NCI-H82 treated with DMSO at 0.1 percent for 48 hours (cell line): ENCODE data around the gene ASL.
A peak's percentile ranks its signal among the peaks of the same experiment; 100 is the strongest.
"Not testable (repeated sequence)": the region's sequence is repeated elsewhere in the genome, so short reads cannot be mapped to it uniquely, and the experiment has no call there.

Source experiments
- DNase-seq: peaks from one replicate; lab custom pipeline; 2025; ENCODE audit not compliant: unreplicated experiment; lab: John Stamatoyannopoulos, UW

ASL gene

GRCh38 chr7:66072208-66072607 lies 3.4 kb upstream of the ASL start:
- DNase-seq, result not testable (repeated sequence)

DNA sequence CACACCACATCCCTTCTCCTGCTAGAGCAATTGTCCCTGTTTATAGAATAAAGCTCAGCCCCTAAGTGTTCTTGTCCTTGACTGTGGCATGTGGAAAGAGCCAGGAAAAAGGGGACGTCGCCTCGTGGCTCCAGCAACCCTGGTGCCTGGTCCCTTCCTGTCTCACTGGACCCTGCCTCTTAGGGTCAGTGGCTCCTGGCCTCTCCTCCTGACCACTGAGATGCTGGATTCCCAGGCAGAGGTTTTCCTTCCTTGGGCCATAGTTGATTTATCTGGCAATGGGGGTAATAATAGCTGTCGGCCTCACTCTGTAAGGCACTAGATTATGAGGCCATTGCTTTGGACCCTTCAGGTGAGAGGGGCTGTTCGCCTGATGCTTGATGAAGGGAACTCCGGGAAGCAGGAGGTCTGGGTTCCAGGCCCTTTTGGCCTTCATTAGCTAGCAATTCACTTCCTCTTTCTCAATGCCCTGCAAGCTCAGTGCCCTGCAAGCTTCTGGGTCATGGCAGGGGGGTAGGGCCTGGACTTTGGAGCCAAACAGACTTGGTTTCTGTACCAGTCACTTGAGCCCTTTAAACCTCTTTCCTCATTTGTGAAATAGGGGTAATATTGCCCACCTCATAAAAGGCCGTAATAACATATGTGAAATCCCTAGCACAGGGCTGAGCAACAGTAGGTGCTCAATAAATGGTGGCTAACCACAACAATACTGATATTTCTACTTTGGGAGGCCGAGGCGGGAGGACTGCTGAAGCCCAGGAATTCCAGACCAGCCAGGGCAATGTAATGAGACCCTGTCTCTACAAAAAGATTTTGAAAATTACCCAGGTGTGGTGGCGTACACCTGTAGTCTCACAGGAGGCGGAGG lies 1.1 kb downstream of the ASL start:
- no peak for DNase-seq

- DNase-seq, result no peak
Observed at GRCh38 chr7:66078067-66078466, 2.4 kb downstream of the ASL start.

DNA sequence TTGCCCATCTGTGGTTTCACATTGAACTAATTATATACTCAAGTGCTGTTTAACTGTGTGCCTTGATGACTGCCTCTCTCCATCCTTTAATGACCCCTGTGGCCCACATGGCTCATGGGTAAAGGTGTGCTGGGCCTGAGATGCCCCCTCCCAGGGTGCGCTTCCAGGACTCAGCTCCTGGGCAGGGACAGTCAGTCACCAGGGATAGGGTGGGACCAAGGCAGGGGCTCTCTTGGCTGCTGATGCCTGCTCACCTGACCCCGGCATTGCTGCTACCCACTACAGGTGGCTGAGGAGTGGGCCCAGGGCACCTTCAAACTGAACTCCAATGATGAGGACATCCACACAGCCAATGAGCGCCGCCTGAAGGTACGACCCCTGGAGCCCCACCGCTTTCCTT lies 6.5 kb downstream of the ASL start:
- no peak for DNase-seq

DNA sequence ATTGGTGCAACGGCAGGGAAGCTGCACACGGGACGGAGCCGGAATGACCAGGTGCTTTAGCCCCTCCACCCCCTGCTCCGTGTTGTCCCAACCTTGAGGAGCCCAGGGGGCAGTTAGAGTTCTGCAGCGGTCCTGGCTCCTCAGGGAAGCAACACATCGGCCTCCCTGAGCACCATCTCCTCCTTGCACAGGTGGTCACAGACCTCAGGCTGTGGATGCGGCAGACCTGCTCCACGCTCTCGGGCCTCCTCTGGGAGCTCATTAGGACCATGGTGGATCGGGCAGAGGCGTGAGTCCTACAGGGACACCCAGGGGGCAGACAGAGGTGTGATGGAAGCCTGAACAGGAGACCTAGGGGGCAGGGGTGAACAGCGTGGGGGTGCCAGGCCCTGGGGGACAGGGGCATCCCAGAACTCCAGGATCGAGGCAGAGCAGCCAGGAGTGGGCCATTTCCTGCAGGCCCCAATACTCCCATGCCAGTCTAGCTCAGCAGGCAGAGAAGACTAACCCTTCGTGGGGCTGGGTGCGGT lies 7.3 kb downstream of the ASL start:
- DNase-seq, result no peak

GRCh38 chr7:66083677-66084076 lies 8.1 kb downstream of the ASL start:
- no peak for DNase-seq

DNA sequence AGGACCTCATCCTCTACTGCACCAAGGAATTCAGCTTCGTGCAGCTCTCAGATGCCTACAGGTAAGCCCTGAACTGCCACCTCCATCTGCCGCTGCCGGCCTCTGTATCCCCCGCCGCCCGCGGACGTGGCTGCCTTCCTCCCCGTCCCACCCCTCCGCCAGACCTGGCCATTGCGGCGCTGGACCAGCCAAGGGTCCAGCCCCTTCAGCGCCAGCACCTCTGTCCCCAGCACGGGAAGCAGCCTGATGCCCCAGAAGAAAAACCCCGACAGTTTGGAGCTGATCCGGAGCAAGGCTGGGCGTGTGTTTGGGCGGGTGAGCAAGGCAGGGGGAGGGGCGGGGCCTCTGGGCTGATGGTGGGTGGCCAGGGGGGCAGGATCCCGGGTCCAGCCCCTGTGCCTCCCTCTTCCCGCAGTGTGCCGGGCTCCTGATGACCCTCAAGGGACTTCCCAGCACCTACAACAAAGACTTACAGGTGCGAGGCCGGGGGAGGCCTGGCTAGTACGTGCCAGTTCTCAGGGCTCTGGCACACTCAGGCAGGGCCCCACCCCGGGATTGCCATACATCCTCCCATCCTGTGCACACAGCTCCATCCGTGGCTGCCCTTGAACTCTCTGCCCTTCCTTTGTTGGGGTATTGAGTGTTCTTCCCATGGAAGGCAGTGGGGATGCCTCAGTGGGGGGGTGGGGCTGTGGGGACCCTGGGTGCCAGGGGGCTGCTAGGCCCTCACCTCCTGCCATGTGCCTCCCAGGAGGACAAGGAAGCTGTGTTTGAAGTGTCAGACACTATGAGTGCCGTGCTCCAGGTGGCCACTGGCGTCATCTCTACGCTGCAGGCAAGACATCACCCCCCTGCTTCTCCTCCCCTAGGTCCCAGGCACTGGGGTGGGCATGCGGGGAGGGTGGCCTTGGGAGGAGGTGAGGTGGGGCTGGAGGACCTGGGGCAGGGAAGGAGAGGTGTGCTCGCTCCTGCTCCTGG lies 13.5 kb downstream of the ASL start:
- DNase-seq, result no peak

DNA sequence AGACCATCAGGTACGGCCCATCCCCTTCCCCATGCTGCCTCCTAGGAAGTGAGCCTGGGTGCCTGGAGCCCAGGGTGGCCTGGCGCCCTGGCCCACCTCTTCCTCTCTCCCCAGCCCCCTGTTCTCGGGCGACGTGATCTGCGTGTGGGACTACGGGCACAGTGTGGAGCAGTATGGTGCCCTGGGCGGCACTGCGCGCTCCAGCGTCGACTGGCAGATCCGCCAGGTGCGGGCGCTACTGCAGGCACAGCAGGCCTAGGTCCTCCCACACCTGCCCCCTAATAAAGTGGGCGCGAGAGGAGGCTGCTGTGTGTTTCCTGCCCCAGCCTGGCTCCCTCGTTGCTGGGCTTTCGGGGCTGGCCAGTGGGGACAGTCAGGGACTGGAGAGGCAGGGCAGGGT lies 17.0 kb downstream of the ASL start:
- DNase-seq, result no peak

DNA sequence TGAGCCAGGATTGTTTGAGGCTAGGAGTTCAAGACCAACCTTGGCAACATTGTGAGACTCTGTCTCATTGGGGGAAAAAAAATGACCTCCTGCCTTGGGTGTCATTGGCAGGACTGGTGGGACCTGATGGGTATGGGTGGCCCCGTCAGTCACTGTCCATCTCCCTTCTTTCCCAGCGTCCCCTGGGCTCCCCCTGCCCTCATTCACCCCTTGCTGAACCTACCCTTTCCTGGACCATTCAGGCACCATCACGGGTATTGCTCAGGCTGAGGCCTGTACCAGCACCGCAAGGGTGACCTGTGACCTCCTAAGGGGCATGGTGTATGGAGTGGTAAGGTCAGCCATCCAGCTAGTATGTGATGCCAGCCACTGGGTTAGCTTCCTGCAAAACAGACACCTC lies 19.4 kb downstream of the ASL start:
- DNase-seq, result no peak

DNA sequence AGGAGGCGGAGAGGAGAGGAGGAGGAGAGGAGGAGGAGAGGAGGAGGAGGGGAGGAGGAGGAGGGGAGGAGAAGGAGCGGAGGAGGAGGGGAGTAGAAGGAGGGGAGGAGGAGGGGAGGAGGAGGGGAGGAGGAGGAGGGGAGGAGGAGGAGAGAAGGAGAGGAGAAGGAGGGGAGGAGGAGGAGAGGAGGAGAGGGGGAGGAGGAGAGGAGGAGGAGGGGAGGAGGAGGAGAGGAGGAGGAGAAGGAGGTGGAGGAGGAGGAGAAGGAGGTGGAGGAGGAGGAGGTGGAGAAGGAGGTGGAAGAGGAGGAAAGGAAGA lies 23.6 kb downstream of the ASL start:
- no peak for DNase-seq

DNA sequence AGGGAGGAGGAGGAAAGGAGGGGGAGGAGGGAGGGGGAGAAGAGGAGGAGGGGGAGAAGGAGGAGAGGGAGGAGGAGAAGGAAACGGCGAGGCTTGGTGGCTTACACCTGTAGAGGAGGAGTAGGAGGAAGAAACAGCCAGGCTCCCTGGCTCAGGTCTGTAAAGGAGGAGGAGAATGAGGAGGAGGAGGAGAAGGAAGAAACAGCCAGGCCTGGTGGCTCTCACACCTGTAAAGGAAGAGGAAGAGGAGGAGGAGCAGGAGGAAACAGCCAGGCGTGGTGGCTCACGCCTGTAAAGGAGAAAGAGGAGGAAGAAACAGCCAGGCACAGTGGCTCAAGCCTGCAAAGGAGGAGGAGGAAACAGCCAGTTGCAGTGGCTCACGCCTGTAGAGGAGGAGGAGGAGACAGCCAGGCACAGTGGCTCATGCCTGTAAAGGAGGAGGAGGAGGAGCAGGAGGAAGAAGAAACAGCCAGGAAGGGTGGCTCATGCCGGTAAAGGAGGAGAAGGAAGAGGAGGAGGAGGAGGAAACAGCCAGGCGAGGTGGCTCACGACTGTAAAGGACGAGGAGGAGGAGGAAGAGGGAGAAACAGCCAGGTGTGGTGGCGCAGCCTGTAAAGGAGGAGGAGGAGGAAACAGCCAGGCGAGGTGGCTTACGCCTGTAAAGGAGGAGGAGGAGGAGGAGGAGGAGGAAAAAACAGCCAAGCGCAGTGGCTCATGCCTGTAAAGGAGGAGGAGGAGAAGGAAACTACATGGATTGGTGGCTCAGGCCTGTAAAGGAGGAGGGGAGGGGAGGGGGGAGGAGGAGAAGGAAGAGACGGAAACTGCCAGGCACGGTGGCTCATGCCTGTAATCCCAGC lies 24.2 kb downstream of the ASL start:
- peak; percentile 70 for DNase-seq

DNA sequence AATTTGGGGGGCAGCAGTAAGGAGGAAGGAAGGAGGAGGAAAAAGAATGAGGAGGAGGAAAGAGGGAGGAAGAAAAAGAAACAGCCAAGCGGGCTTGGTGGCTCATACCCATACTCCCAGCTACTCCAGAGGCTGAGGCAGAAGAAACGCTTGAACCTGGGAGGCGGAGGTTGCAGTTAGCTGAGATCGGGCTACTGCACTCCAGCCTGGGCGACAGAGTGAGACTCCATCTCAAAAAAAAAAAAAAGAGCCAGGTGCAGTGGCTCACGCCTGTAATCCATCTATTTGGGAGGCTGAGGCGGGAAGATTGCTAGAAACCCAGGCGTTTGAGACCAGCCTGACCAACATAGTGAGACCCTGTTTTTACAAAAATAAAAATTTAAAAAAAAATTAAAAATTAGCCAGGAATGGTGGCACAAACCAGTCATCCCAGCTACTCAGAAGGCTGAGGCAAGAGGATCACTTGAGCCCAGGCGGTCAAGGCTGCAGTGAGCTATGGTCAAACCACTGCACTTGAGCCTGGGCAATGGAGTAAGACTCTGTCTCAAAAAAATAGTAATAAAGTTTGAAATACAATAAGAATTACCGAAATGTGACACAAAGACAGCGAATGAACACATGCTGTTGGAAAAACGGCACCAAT lies 24.9 kb downstream of the ASL start:
- DNase-seq, result no peak

GRCh38 chr7:66102168-66102567 lies 26.5 kb downstream of the ASL start:
- not testable (repeated sequence) for DNase-seq

GRCh38 chr7:66103994-66104393 lies 28.4 kb downstream of the ASL start:
- DNase-seq, result not testable (repeated sequence)

GRCh38 chr7:66105263-66105748 lies 29.7 kb downstream of the ASL start:
- no peak for DNase-seq

DNA sequence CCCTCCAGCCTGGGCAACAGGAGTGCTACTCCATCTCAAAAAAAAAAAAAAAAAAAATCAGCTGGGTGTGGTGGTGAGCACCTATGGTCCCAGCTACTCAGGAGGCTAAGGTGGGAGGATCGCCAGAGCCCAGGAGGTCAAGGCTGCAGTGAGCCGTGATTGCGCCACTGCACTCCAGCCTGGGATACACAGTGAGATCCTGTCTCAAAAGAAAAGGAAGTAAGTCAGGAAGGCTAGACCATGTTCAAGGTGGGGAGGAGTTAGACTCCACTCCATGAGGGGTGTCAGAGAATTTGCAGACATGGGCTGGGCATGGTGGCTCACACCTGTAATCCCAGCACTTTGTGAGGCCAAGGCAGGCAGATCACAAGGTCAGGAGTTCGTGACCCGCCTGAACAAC lies 32.8 kb downstream of the ASL start:
- DNase-seq, result not testable (repeated sequence)

GRCh38 chr7:66110856-66111255 lies 35.2 kb downstream of the ASL start:
- DNase-seq, result no peak

DNA sequence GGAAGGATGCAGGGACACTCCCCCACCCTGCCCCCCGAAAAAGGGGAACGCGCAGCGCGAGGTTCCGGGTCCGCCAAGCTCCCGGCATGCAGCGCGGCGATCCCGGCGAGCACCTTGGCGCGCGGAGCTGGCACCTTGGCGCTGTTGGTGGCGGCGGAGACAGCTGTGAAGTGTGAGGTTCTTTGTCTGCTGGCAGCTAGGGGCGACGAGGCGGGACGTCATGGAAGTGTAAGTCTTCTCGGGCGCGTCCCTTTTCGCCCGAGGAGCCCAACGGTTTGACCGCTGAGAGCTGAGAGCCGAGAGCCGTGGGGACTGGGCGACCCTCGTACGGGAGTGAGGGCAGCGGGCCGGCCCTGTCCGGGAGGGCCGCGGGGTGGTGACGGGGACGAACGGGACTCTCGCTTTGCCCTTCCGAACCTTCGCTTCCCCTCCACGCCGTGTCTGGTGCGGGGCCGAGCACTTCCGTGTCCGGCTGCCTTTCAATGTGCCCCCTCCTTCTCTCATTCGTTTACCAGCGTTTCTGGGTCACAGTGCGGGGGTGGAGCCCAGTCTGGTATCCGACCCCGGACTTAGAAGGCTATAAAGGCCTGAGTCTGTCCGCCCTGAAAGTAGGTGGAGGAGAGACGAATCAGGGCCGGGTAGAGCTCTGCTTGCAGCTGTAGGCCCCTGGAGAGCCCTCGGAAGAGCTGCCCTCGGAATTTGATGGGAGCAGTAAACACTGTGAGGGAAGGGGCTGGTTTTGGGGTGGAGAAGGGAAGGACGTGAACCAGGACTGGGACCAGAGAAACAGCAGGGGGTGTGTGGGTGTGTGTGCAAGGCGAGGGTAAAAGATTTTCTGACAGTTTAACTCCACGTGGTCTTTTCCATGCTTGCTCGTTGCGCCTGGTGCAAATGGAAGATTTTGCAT lies 39.4 kb downstream of the ASL start, which contains the start of gene CRCP:
TSS of gene CRCP (plus strand) at position 105 of the 907 bp plus-strand sequence. CDS start at position 221, 116 bp downstream.
- peak; percentile 9 for DNase-seq
